Endothelial cell of umbilical vein (primary cell): ENCODE data around the gene MYO9B. TPM values are rescaled to one million over a fixed set of nuclear protein-coding genes. Genes with fewer than 3 reads are reported as not detected.

Experiments
- BruUV-seq: library from RNA; stranded (reverse); fragments of 400-500 nt; replicated peaks from 2 replicates; lab custom pipeline; 2021; lab: Mats Ljungman, UMichigan
- CTCF ChIA-PET: fragments of 300-600, 350-600 bp; sonication (Branson Sonifier 250); formaldehyde crosslinking; loops from one replicate; lab custom pipeline; 2021; ENCODE audit warnings: antibody characterized with exemption, inconsistent platforms; lab: Charles Lee
- POLR2A ChIA-PET: fragments of 300-600, 350-600 bp; sonication (Branson Sonifier 250); formaldehyde crosslinking; loops from one replicate; lab custom pipeline; 2021; ENCODE audit warnings: antibody characterized with exemption, inconsistent platforms; lab: Charles Lee
- DNase-seq: peaks from one replicate; pipeline ENCODE4 v3.0.0-alpha.2; 2011; ENCODE audit warnings: low read depth, low spot score
- FAIRE-seq: peaks from 2 replicates; lab custom pipeline; 2011; peaks lifted over from hg19 to GRCh38; lab: Jason Lieb, UNC
- H2AFZ ChIP-seq: 2 replicates; pipeline ENCODE4 v1.6.0; 2012; ENCODE audit warnings: low read depth, low read length, control low read depth, inconsistent platforms
- H3K27ac ChIP-seq: 2 replicates; pipeline ENCODE4 v1.5.1; 2011; ENCODE audit warnings: low read depth, mild to moderate bottlenecking, control low read depth, low read length, moderate library complexity; ENCODE audit not compliant: insufficient read depth
- H3K27me3 ChIP-seq, 2 experiments: 2 replicates each; pipeline versions ENCODE4 v1.6.0 to v1.6.1; 2011; ENCODE audit warnings: low read length in 2 of 2, mixed read lengths in 1 of 2; ENCODE audit not compliant: control insufficient read depth in 2 of 2, insufficient read depth in 2 of 2
- H3K36me3 ChIP-seq, 2 experiments: 2 replicates in 1 of 2; 3 replicates in 1 of 2; pipeline ENCODE4 v1.5.1; 2011; ENCODE audit warnings: low read length in 2 of 2, mild to moderate bottlenecking in 1 of 2, moderate library complexity in 1 of 2; ENCODE audit not compliant: control insufficient read depth in 2 of 2, insufficient read depth in 2 of 2; ENCODE audit errors: extremely low read depth in 1 of 2
- H3K4me1 ChIP-seq: 3 replicates; pipeline ENCODE4 v1.5.1; 2011; ENCODE audit warnings: mild to moderate bottlenecking, low read length; ENCODE audit not compliant: control insufficient read depth, insufficient read depth; ENCODE audit errors: extremely low read depth
- H3K4me2 ChIP-seq: 2 replicates; pipeline ENCODE4 v1.6.1; 2011; ENCODE audit warnings: low read length, control low read depth, mixed read lengths; ENCODE audit not compliant: insufficient read depth
- H3K4me3 ChIP-seq, 3 experiments: fragments of 200-600 bp in 1 of 3; sonication (generic), shearing (Covaris generic) in 1 of 3; replicated peaks in 1 of 3; 2 replicates each; pipeline ENCODE4 v1.5.1; 2011 to 2016; ENCODE audit warnings: control low read depth in 3 of 3, low read length in 3 of 3, mild to moderate bottlenecking in 2 of 3, inconsistent platforms in 1 of 3, low read depth in 1 of 3, moderate library complexity in 1 of 3; ENCODE audit not compliant: insufficient read depth in 1 of 3
- H3K79me2 ChIP-seq: 2 replicates; pipeline ENCODE4 v1.6.0; 2012; ENCODE audit warnings: low read length, inconsistent platforms; ENCODE audit not compliant: control insufficient read depth, insufficient read depth
- H3K9ac ChIP-seq: replicated peaks from 2 replicates; pipeline ENCODE3; 2011; ENCODE audit warnings: low read length, control low read depth; ENCODE audit not compliant: insufficient read depth; ENCODE audit errors: extremely low read depth
- H3K9me1 ChIP-seq: replicated peaks from 3 replicates; pipeline ENCODE4 v1.6.0; 2011; ENCODE audit warnings: mild to moderate bottlenecking, low read length; ENCODE audit not compliant: control insufficient read depth, insufficient read depth; ENCODE audit errors: extremely low read depth
- H3K9me3 ChIP-seq: replicated peaks from 2 replicates; pipeline ENCODE4 v1.5.1; 2012; ENCODE audit warnings: low read length, inconsistent platforms; ENCODE audit not compliant: control insufficient read depth, insufficient read depth
- H4K20me1 ChIP-seq: replicated peaks from 2 replicates; pipeline ENCODE3; 2011; ENCODE audit warnings: mild to moderate bottlenecking, low read length; ENCODE audit not compliant: control insufficient read depth, insufficient read depth; ENCODE audit errors: extremely low read depth
- CTCF ChIP-seq, 2 donors: IDR thresholded peaks; 1 replicate in 1 of 2; 2 replicates in 1 of 2; pipeline ENCODE4 v1.5.1; 2011; ENCODE audit warnings: low read length in 2 of 2, mild to moderate bottlenecking in 2 of 2, moderate library complexity in 2 of 2, control low read depth in 1 of 2, inconsistent platforms in 1 of 2, low read depth in 1 of 2; ENCODE audit not compliant: insufficient read depth in 1 of 2; ENCODE audit errors: extremely low read depth in 1 of 2
- EZH2 ChIP-seq: IDR thresholded peaks from 2 replicates; pipeline ENCODE4 v1.6.1; 2012; ENCODE audit warnings: borderline replicate concordance, low read depth, mild to moderate bottlenecking, moderate library complexity, low read length, inconsistent platforms; ENCODE audit not compliant: severe bottlenecking
- FOS ChIP-seq: IDR thresholded peaks from 2 replicates; pipeline ENCODE4 v1.6.1; 2011; ENCODE audit warnings: mild to moderate bottlenecking, low read length, moderate library complexity, borderline replicate concordance; ENCODE audit not compliant: insufficient read depth
- GATA2 ChIP-seq: IDR thresholded peaks from 2 replicates; pipeline ENCODE4 v1.7.0; 2011; ENCODE audit warnings: low read depth, mild to moderate bottlenecking, moderate library complexity, mixed read lengths, low read length; ENCODE audit not compliant: insufficient read length, insufficient read depth
- JUN ChIP-seq: IDR thresholded peaks from 2 replicates; pipeline ENCODE4 v1.6.1; 2011; ENCODE audit warnings: borderline replicate concordance, low read depth; ENCODE audit not compliant: insufficient read length, insufficient read depth
- MAX ChIP-seq: IDR thresholded peaks from 2 replicates; pipeline ENCODE4 v1.6.1; 2011; ENCODE audit not compliant: insufficient read depth, insufficient read length
- MYC ChIP-seq: IDR thresholded peaks from one replicate; pipeline ENCODE4 v1.6.1; 2011; ENCODE audit warnings: mild to moderate bottlenecking, low read depth, low read length
- POLR2A ChIP-seq: IDR thresholded peaks from 2 replicates; pipeline ENCODE4 v1.6.1; 2012; ENCODE audit warnings: low read depth, mild to moderate bottlenecking, control low read depth, low read length
- POLR2AphosphoS5 ChIP-seq: IDR thresholded peaks from 2 replicates; pipeline ENCODE4 v1.6.1; 2012; ENCODE audit warnings: low read depth, mild to moderate bottlenecking, control low read depth, low read length, moderate library complexity; ENCODE audit not compliant: insufficient read depth
- dilution Hi-C: fragments of 300-500 bp; cut with MboI; formaldehyde crosslinking; loops from one replicate; pipeline ENCODE4 v1.15.0; 2019; ENCODE audit warnings: low sequenced_read_pairs; ENCODE audit not compliant: extremely low pct_ligation_motif_present
- intact Hi-C: fragments of 100-400 bp; cut with micrococcal nuclease; formaldehyde crosslinking; loops from one replicate; pipeline ENCODE4 v1.10.0; 2022
- polyA plus RNA-seq, 4 experiments: library from polyadenylated mRNA; depleted of rRNA in 3 of 4; stranded (reverse) in 3 of 4; unstranded in 1 of 4; fragments of >200 nt; gene quantifications; 2 replicates each; pipeline versions ENCODE4 v1.2.1 to v1.2.3, GENCODE V29; 2011 to 2012; ENCODE audit warnings: missing spikeins in 1 of 4
- total RNA-seq: library from RNA; stranded (reverse); gene quantifications from 2 replicates; pipeline ENCODE4 v1.2.3, GENCODE V29; 2021

Gene MYO9B
- total and polyA plus RNA-seq, 2 donors (not counting 3 experiments of a cell fraction or from before 2014, with no cell fraction given): 64.4 to 119 TPM

GRCh38 chr19:17235300-17235970, 159.9 kb downstream of the MYO9B start:
- intact Hi-C loops (loop anchor here (1.0 to 2.0 kb wide), 2 partner anchors 30 to 31 kb away; partner anchors contain the start of gene BABAM1), dilution Hi-C loops (no loop called here)
- Histone ChIP-seq H3K9me3 (no peaks in the 10 kb centered on the region), H3K4me2 (peak overlapping the region; percentile 88), H3K9me1 (no peaks in the 10 kb centered on the region), H3K4me1 (peaks cover 11% of the 10 kb centered on the region), H2AFZ (peak overlapping the region; percentile 31), H3K79me2 (peaks cover 18% of the 10 kb centered on the region), H3K27ac (no peak overlapping the region), H4K20me1 (no peaks in the 10 kb centered on the region), H3K9ac (peak overlapping the region; percentile 13), H3K36me3 (peaks cover 4 to 11% of the 10 kb centered on the region in 2 experiments), H3K4me3 (peak overlapping the region; percentile 24 to 46 (median 45)), H3K27me3 (no peaks in the 10 kb centered on the region)
- peak; percentile 80 for DNase-seq
- peak; percentile 67 for FAIRE-seq
- ChIA-PET POLR2A (interaction anchor here (1.0 to 1.1 kb wide), 2 partner anchors 9 to 46 kb away, joined by 4 to 5 read pairs; partner anchors contain the start of genes ANKLE1 and OCEL1), CTCF (interaction anchor here (0.6 to 1.8 kb wide), 20 partner anchors 8 to 521 kb away, joined by 3 to 16 read pairs (median 4); partner anchors contain the start of genes BABAM1, OCEL1 and USE1)
- TF ChIP-seq JUN (no peak), FOS (no peak), POLR2AphosphoS5 (peak; percentile 33), EZH2 (no peak), MAX (peak; percentile 42), CTCF (IDR thresholded peaks at IDR 0.05; ENCODE audit: extremely low read depth in 1 of 2, insufficient read depth in 1 of 2, low read depth in 1 of 2, low read length in 2 of 2) (peak; percentile 35 to 66), POLR2A (no peak), MYC (peak; percentile 84), GATA2 (no peak)
- no TSS peak for BruUV-seq
